Skeletal muscle cell (primary cell): ENCODE data around the gene KPNB1.

Experiments
- DNase-seq: peaks from one replicate; pipeline ENCODE4 v3.0.0-alpha.2; 2010; ENCODE audit warnings: low read depth
- H3K4me3 ChIP-seq: 2 replicates; pipeline ENCODE4 v1.5.1; 2011; ENCODE audit warnings: low read depth, mild to moderate bottlenecking, control low read depth, low read length, moderate library complexity

KPNB1 gene

GRCh38 chr17:47721725-47722124 is 72.0 kb downstream of the KPNB1 start:
- no peak for DNase-seq
- H3K4me3 ChIP-seq: no peak overlapping the region

- no peak overlapping the region for H3K4me3 ChIP-seq
- DNase-seq: no peak
Observed at GRCh38 chr17:47724705-47725104, 75.0 kb downstream of the KPNB1 start.

GRCh38 chr17:47725446-47726111 is 75.9 kb downstream of the KPNB1 start:
- H3K4me3 ChIP-seq: no peak overlapping the region
- DNase-seq: no peak

- no peak overlapping the region for H3K4me3 ChIP-seq
- no peak for DNase-seq
Observed at GRCh38 chr17:47726796-47727703, 77.3 kb downstream of the KPNB1 start.

- H3K4me3 ChIP-seq: no peak overlapping the region
- DNase-seq: no peak
Observed at GRCh38 chr17:47727704-47728036, 78.0 kb downstream of the KPNB1 start.

- DNase-seq: no peak
- H3K4me3 ChIP-seq: no peak overlapping the region
Observed at GRCh38 chr17:47728214-47728877, 78.6 kb downstream of the KPNB1 start.

- H3K4me3 ChIP-seq: no peak overlapping the region
- DNase-seq: no peak
Observed at GRCh38 chr17:47729476-47729875, 79.8 kb downstream of the KPNB1 start.

GRCh38 chr17:47730681-47731080 is 81.0 kb downstream of the KPNB1 start:
- no peak for DNase-seq

GRCh38 chr17:47731396-47731795 is 81.7 kb downstream of the KPNB1 start:
- H3K4me3 ChIP-seq: no peak overlapping the region
- DNase-seq: no peak

More at GRCh38 chr17:47730681-47731080, 81.0 kb downstream of the KPNB1 start:
- H3K4me3 ChIP-seq: no peak overlapping the region

GRCh38 chr17:47732399-47733046 is 82.8 kb downstream of the KPNB1 start:
- no peak overlapping the region for H3K4me3 ChIP-seq
- no peak for DNase-seq

- no peak for DNase-seq
- peak within 1 kb of the TSS; percentile 38 for H3K4me3 ChIP-seq
Observed at GRCh38 chr17:47733047-47733673, 83.4 kb downstream of the KPNB1 start, which contains the start of gene TBX21. Gene TBX21, plus strand, starts transcription at chr17:47733236. Its CDS starts 219 bp downstream, at chr17:47733455.

GRCh38 chr17:47733674-47734410 is 84.1 kb downstream of the KPNB1 start:
- DNase-seq: no peak
- H3K4me3 ChIP-seq: peak overlapping the region; percentile 38

- no peak overlapping the region for H3K4me3 ChIP-seq
- DNase-seq: no peak
Observed at GRCh38 chr17:47735139-47735464, 85.4 kb downstream of the KPNB1 start.
